Activated T-cell treated with anti-CD3 and anti-CD28 coated beads, Interleukin-2, amount 50 U/mL, for 72 hours (primary cell): Measurements from ENCODE around the gene SEMA4A. TPM values are rescaled to one million over a fixed set of nuclear protein-coding genes. Genes with fewer than 3 reads are reported as not detected.

Experiments
- ATAC-seq, 2 donors: fragments of 150-1000 bp; cut with Tn5 transposase; replicated peaks in 1 of 2; 2 replicates each; pipeline ENCODE4 v1.10.0; 2021; ENCODE audit warnings: moderate library complexity in 2 of 2, mild to moderate bottlenecking in 1 of 2
- DNase-seq, 2 donors: peaks; one replicate each; pipeline ENCODE4 v3.0.0; 2021 to 2022; ENCODE audit warnings: mixed read lengths in 1 of 2
- H3K27ac Mint-ChIP-seq: one replicate; pipeline ENCODE4 v1.8.0; 2022; ENCODE audit warnings: mild to moderate bottlenecking, moderate library complexity, mixed read lengths
- H3K27me3 Mint-ChIP-seq: one replicate; pipeline ENCODE4 v1.8.0; 2022; ENCODE audit warnings: low read depth, mixed read lengths
- H3K36me3 Mint-ChIP-seq, 2 donors: one replicate each; pipeline ENCODE4 v1.8.0; 2022; ENCODE audit warnings: mixed read lengths in 2 of 2, mild to moderate bottlenecking in 1 of 2; ENCODE audit not compliant: insufficient read depth in 2 of 2
- H3K4me1 Mint-ChIP-seq: one replicate; pipeline ENCODE4 v1.8.0; 2022; ENCODE audit warnings: low read depth, mixed read lengths
- H3K4me3 Mint-ChIP-seq, 2 donors: one replicate each; pipeline ENCODE4 v1.8.0; 2022; ENCODE audit warnings: mild to moderate bottlenecking in 2 of 2, mixed read lengths in 2 of 2, moderate library complexity in 2 of 2
- H3K9me3 Mint-ChIP-seq, 2 donors: one replicate each; pipeline ENCODE4 v1.8.0; 2022; ENCODE audit warnings: mixed read lengths in 2 of 2
- total RNA-seq, 2 donors: library from RNA; stranded (reverse); gene quantifications; one replicate each; pipeline ENCODE4 v1.2.3, GENCODE V29; 2022

Gene SEMA4A
- total RNA-seq, result 10 to 100 TPM; 63.7 to 80.3 TPM

GRCh38 chr1:156153362-156153761, at the start of gene SEMA4A:
Gene SEMA4A, plus strand, starts transcription at chr1:156153585. Its CDS starts 994 bp downstream, at chr1:156154579.
- H3K4me3 Mint-ChIP-seq, result peak within 1 kb of the TSS; percentile 82 to 97
- no peaks in the 10 kb centered on the region for H3K27me3 Mint-ChIP-seq
- ATAC-seq (no peak), DNase-seq (no peak)
- H3K4me1 Mint-ChIP-seq, result peaks cover 97% of the 10 kb centered on the region
- no peaks in the 10 kb centered on the region for H3K9me3 Mint-ChIP-seq
- H3K36me3 Mint-ChIP-seq, result peaks cover 2 to 24% of the 10 kb centered on the region in 2 donors
- peak within 1 kb of the TSS; percentile 68 for H3K27ac Mint-ChIP-seq

- Mint-ChIP-seq H3K4me1 (peaks cover 90% of the 10 kb centered on the region), H3K27me3 (no peaks in the 10 kb centered on the region)
These were observed 49.1 kb upstream of the SEMA4A start for GRCh38 chr1:156104065-156104810.

GRCh38 chr1:156104861-156105832, 48.2 kb upstream of the SEMA4A start:
- Mint-ChIP-seq H3K36me3 (no peaks in the 10 kb centered on the region), H3K9me3 (no peaks in the 10 kb centered on the region), H3K27ac (peak overlapping the region; percentile 78), H3K27me3 (no peaks in the 10 kb centered on the region), H3K4me3 (peak overlapping the region; percentile 84 to 98), H3K4me1 (peaks cover 88% of the 10 kb centered on the region)
- DNase-seq (no peak), ATAC-seq (no peak)

More at GRCh38 chr1:156104065-156104810, 49.1 kb upstream of the SEMA4A start:
- no peaks in the 10 kb centered on the region for H3K9me3 Mint-ChIP-seq
- H3K36me3 Mint-ChIP-seq, result no peaks in the 10 kb centered on the region
- ATAC-seq, result peak; percentile 10 to 39
- DNase-seq, result peak; percentile 51 to 64
- peak overlapping the region; percentile 19 to 69 for H3K4me3 Mint-ChIP-seq
- H3K27ac Mint-ChIP-seq, result peak overlapping the region; percentile 57

- H3K4me3 Mint-ChIP-seq, result peak overlapping the region; percentile 84 to 98
- H3K9me3 Mint-ChIP-seq, result no peaks in the 10 kb centered on the region
- H3K27ac Mint-ChIP-seq, result peak overlapping the region; percentile 80
- H3K27me3 Mint-ChIP-seq, result peaks cover 7% of the 10 kb centered on the region
- H3K36me3 Mint-ChIP-seq, result no peaks in the 10 kb centered on the region
- DNase-seq (no peak), ATAC-seq (peak; percentile 31 to 42)
- peaks cover 71% of the 10 kb centered on the region for H3K4me1 Mint-ChIP-seq
These were observed 46.5 kb upstream of the SEMA4A start for GRCh38 chr1:156106624-156107488.

- DNase-seq (no peak), ATAC-seq (no peak)
- Mint-ChIP-seq H3K36me3 (no peaks in the 10 kb centered on the region), H3K27ac (no peak overlapping the region), H3K4me3 (peak overlapping the region; percentile 84 to 98), H3K9me3 (no peaks in the 10 kb centered on the region), H3K4me1 (peaks cover 63% of the 10 kb centered on the region), H3K27me3 (peaks cover 13% of the 10 kb centered on the region)
These were observed 45.3 kb upstream of the SEMA4A start for GRCh38 chr1:156108057-156108456.

- ATAC-seq (no peak), DNase-seq (no peak)
- no peaks in the 10 kb centered on the region for H3K36me3 Mint-ChIP-seq
- no peak overlapping the region for H3K4me3 Mint-ChIP-seq
- H3K9me3 Mint-ChIP-seq, result no peaks in the 10 kb centered on the region
- H3K27ac Mint-ChIP-seq, result no peak overlapping the region
- peaks cover 13% of the 10 kb centered on the region for H3K27me3 Mint-ChIP-seq
- peaks cover 60% of the 10 kb centered on the region for H3K4me1 Mint-ChIP-seq
These were observed 44.6 kb upstream of the SEMA4A start for GRCh38 chr1:156108664-156109241.

GRCh38 chr1:156110252-156110651, 43.1 kb upstream of the SEMA4A start:
- DNase-seq, result no peak
- H3K9me3 Mint-ChIP-seq, result no peaks in the 10 kb centered on the region
- H3K4me3 Mint-ChIP-seq, result no peak overlapping the region
- peaks cover 57% of the 10 kb centered on the region for H3K4me1 Mint-ChIP-seq
- no peak for ATAC-seq
- peaks cover 13% of the 10 kb centered on the region for H3K27me3 Mint-ChIP-seq
- H3K27ac Mint-ChIP-seq, result no peak overlapping the region
- peaks cover 1 to 7% of the 10 kb centered on the region in 2 donors for H3K36me3 Mint-ChIP-seq

- H3K4me3 Mint-ChIP-seq, result no peak overlapping the region
- H3K4me1 Mint-ChIP-seq, result peaks cover 53% of the 10 kb centered on the region
- ATAC-seq (no peak), DNase-seq (no peak)
- H3K27me3 Mint-ChIP-seq, result peaks cover 18% of the 10 kb centered on the region
- no peaks in the 10 kb centered on the region for H3K9me3 Mint-ChIP-seq
- peaks cover 5 to 14% of the 10 kb centered on the region in 2 donors for H3K36me3 Mint-ChIP-seq
- H3K27ac Mint-ChIP-seq, result no peak overlapping the region
These were observed 41.9 kb upstream of the SEMA4A start for GRCh38 chr1:156111355-156111962.

GRCh38 chr1:156112276-156113137, 40.9 kb upstream of the SEMA4A start:
- Mint-ChIP-seq H3K27ac (no peak overlapping the region), H3K9me3 (no peaks in the 10 kb centered on the region), H3K27me3 (peaks cover 20% of the 10 kb centered on the region), H3K36me3 (peaks cover 8 to 14% of the 10 kb centered on the region in 2 donors), H3K4me3 (no peak overlapping the region), H3K4me1 (peaks cover 46% of the 10 kb centered on the region)
- no peak for DNase-seq
- no peak for ATAC-seq

GRCh38 chr1:156113282-156113950, 40.0 kb upstream of the SEMA4A start:
- ATAC-seq, result no peak
- Mint-ChIP-seq H3K27me3 (peaks cover 26% of the 10 kb centered on the region), H3K27ac (peak overlapping the region; percentile 80), H3K9me3 (no peaks in the 10 kb centered on the region), H3K4me3 (peak overlapping the region; percentile 94 to 99), H3K4me1 (peaks cover 46% of the 10 kb centered on the region), H3K36me3 (peaks cover 9 to 14% of the 10 kb centered on the region in 2 donors)
- DNase-seq, result no peak
